ENCODE measurements around the gene KCTD16. TPM values are rescaled to one million over a fixed set of nuclear protein-coding genes. Genes with fewer than 3 reads are reported as not detected.

KCTD16 gene
- total RNA-seq, 1 donor from 2014 or later, result 0.64 TPM

DNA sequence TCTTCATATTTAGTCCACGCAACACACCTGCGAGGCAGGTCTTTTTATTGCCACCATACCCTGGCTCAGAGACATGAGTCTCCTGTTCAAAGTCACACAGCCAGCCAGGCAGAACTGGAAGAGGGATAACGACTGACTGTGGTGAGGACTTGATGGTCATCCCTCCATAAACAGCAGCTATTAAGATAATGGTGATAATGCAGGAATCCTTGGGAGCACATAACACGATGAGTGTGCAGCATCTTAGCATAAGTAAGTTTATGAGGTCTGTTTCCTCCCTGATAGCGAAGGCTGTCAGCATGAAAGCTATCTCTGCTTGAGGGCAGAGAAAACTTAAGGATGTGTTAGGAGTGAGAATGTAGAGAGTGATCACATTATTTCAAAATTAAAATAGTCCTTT lies 30.9 kb downstream of the KCTD16 start:
- DNase-seq (ENCODE audit: low spot score in 2 of 2), result no peak
- Histone ChIP-seq H3K27ac (no peak overlapping the region), H3K9me3 (no peaks in the 10 kb centered on the region), H3K4me1 (peaks cover 0 to 4% of the 10 kb centered on the region in 2 donors), H3K36me3 (no peaks in the 10 kb centered on the region), H3K4me3 (no peak overlapping the region), H3K27me3 (no peaks in the 10 kb centered on the region)
- intact Hi-C loops (cut with DNase I), result loop anchor here (10.0 kb wide), 1 partner anchor 1843 kb away; no protein-coding TSS in a partner anchor
- TF ChIP-seq, protein P1, sequence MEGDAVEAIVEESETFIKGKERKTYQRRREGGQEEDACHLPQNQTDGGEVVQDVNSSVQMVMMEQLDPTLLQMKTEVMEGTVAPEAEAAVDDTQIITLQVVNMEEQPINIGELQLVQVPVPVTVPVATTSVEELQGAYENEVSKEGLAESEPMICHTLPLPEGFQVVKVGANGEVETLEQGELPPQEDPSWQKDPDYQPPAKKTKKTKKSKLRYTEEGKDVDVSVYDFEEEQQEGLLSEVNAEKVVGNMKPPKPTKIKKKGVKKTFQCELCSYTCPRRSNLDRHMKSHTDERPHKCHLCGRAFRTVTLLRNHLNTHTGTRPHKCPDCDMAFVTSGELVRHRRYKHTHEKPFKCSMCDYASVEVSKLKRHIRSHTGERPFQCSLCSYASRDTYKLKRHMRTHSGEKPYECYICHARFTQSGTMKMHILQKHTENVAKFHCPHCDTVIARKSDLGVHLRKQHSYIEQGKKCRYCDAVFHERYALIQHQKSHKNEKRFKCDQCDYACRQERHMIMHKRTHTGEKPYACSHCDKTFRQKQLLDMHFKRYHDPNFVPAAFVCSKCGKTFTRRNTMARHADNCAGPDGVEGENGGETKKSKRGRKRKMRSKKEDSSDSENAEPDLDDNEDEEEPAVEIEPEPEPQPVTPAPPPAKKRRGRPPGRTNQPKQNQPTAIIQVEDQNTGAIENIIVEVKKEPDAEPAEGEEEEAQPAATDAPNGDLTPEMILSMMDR (IDR thresholded peaks at IDR 0.05), result no peak

DNA sequence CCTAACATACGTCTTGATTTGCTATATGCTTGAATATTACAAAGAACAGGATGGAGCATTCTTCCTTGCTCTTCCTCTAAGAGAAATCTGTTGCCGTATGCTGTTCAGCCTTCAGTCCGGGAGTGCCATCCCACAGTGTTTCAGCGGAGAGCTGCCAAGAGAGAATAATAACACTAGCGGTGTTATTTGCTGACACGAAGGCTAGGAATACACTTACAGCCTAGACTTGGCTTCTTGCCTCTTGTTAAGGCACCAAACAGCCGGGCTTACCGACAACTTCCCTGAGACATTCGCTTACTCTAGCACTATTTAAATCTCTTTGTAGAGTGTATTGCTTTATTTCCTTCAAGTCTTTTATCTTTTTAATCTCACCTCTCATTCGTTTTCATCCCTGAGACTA lies 31.4 kb downstream of the KCTD16 start:
- no peak overlapping the region for H3K4me3 ChIP-seq
- intact Hi-C loops (cut with DNase I), result loop anchor here (10.0 kb wide), 1 partner anchor 1843 kb away; no protein-coding TSS in a partner anchor

DNA sequence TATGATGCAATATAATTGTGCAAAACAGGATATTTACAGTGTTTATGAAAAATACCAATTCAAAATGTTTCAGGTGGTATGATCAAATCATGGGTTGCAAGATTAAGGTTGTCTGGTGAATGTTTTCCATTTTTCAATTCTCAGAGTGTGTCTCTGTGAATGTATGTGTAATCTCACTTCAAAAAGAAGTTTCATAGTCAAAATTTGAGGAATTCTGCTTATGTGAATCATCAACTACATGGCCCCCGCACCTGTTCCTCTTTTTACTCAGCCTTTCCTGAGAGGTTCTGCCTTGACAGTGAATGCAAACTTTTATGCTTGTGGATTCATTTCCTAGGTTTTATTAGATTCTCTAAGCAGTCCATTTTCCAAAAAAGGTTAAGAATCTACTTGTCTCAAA lies 32.1 kb downstream of the KCTD16 start:
- DNase-seq (ENCODE audit: low spot score in 2 of 2), result no peak
- H3K4me3 ChIP-seq, result no peak overlapping the region
- no peak overlapping the region for H3K27ac ChIP-seq
- TF ChIP-seq, protein P1 (IDR thresholded peaks at IDR 0.05), result no peak
- no peaks in the 10 kb centered on the region for H3K36me3 ChIP-seq
- intact Hi-C loops (cut with DNase I), result loop anchor here (10.0 kb wide), 1 partner anchor 1842 kb away; no protein-coding TSS in a partner anchor
- H3K27me3 ChIP-seq, result no peaks in the 10 kb centered on the region
- no peaks in the 10 kb centered on the region for H3K9me3 ChIP-seq
- H3K4me1 ChIP-seq, result peaks cover 0 to 4% of the 10 kb centered on the region in 2 donors

More for the DNA sequence above, 31.4 kb downstream of the KCTD16 start:
- Histone ChIP-seq H3K9me3 (no peaks in the 10 kb centered on the region), H3K4me1 (peaks cover 0 to 4% of the 10 kb centered on the region in 2 donors), H3K27ac (no peak overlapping the region), H3K36me3 (no peaks in the 10 kb centered on the region), H3K27me3 (no peaks in the 10 kb centered on the region)
- no peak for DNase-seq (ENCODE audit: low spot score in 2 of 2)
- TF ChIP-seq, protein P1 (IDR thresholded peaks at IDR 0.05), result no peak

DNA sequence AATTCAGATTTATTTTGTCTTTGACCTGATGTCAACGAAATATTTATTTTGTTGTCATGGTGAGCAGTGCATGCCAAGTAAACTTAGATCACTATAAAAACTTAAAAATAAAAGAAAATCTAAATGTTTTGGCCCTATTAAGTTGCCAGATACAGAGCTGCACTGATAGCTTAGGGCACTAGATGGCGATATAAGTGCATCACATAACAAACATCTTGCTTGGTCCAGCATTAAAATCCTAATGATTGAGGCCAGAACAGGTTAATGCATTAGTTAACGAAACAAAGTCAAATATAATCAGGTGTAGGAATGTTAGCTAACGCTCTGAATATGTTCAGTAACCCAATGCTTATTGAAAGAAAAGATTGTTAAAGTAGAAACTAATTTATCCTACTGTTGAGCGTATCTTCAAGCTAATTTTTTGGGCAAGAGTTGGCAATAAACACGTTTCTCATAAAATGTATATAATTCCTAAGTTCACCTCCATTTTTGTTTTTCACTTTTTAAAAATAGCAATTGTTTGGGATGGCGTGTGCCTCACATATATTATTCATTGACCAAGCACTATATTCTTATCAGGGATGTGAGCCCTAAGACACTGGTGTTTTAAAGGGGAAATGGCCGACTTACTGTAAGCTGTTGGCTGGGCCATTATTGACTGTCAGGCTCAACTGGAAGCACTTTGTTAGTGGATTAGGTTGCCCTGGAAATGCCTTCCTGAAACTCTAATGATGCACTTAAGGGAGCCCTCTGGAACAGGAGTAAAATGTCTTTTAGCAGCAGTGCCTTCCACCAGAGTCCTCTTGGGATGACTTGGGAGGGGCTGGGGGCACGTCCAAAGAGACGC lies 33.3 kb downstream of the KCTD16 start:
- intact Hi-C loops (cut with DNase I), result loop anchor here (10.0 kb wide), 1 partner anchor 1841 kb away; no protein-coding TSS in a partner anchor
- Histone ChIP-seq H3K4me1 (peaks cover 0 to 4% of the 10 kb centered on the region in 2 donors), H3K27me3 (no peaks in the 10 kb centered on the region), H3K36me3 (no peaks in the 10 kb centered on the region), H3K9me3 (no peaks in the 10 kb centered on the region), H3K27ac (no peak overlapping the region), H3K4me3 (no peak overlapping the region)
- TF ChIP-seq, protein P1 (IDR thresholded peaks at IDR 0.05), result peak; percentile 64 to 83 (median 77)
- peak in 1 of 2 donors; percentile 64 for DNase-seq (ENCODE audit: low spot score in 2 of 2)

DNA sequence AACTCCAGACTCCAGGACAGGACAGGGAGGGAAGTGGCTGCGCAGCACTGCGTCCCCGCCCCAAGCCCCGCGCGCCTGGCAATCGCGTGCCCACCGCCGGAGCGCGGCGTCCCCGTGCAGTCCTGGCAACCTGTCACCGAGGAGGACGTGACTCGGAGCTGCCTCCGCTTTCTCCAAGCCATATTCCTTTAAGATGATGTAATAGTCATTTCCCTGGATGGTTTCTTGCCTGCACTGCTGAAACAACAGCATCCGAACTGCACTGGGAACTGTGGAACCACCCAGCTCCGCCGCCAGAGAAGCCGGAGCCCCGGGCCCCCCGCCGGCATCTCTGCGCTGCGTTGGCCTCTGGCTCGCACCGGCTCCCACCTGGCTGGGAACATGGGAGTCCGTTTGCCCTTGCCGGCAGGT lies 34.5 kb downstream of the KCTD16 start:
- Histone ChIP-seq H3K27ac (peak overlapping the region in 1 of 2 donors; percentile 38), H3K4me1 (peaks cover 0 to 4% of the 10 kb centered on the region in 2 donors), H3K36me3 (no peaks in the 10 kb centered on the region), H3K4me3 (peak overlapping the region; percentile 31 to 66), H3K27me3 (no peaks in the 10 kb centered on the region), H3K9me3 (no peaks in the 10 kb centered on the region)
- DNase-seq (ENCODE audit: low spot score in 2 of 2), result peak in 1 of 2 donors; percentile 67
- TF ChIP-seq, protein P1 (IDR thresholded peaks at IDR 0.05), result no peak
- intact Hi-C loops (cut with DNase I), result loop anchor here (5.0 to 10.0 kb wide), 2 partner anchors 1627 to 1840 kb away; no protein-coding TSS in a partner anchor
